ENCODE data around the gene CCNI.

GRCh38 chr4:77001907-77002306 lies 73.9 kb downstream of the CCNI start:
- TF ChIP-seq ZNF263 (CRISPR knock-in tag; IDR thresholded peaks at IDR 0.05; ENCODE audit: low read depth) (no peak), CTCF (IDR thresholded peaks at IDR 0.05) (no peak), USF1 (CRISPR knock-in tag; IDR thresholded peaks at IDR 0.05) (no peak), ESRRA (CRISPR knock-in tag; IDR thresholded peaks at IDR 0.05; ENCODE audit: borderline replicate concordance) (no peak), NFE2L1 (CRISPR knock-in tag; IDR thresholded peaks at IDR 0.05) (no peak), HMGXB4 (CRISPR knock-in tag; IDR thresholded peaks at IDR 0.05) (no peak), ATF3 (CRISPR knock-in tag; conservative IDR thresholded peaks at IDR 0.05) (no peak), MLX (CRISPR knock-in tag; IDR thresholded peaks at IDR 0.05) (no peak), E2F4 (CRISPR knock-in tag; IDR thresholded peaks at IDR 0.05; ENCODE audit: borderline replicate concordance, low read depth) (no peak), FOXJ3 (CRISPR knock-in tag; IDR thresholded peaks at IDR 0.05; ENCODE audit: borderline replicate concordance) (no peak), NFYB (CRISPR knock-in tag; conservative IDR thresholded peaks at IDR 0.05; ENCODE audit: low read depth) (no peak), NR2C2 (CRISPR knock-in tag; IDR thresholded peaks at IDR 0.05) (no peak)
